Measurements from ENCODE around the gene COMMD7.

GRCh38 chr20:32687180-32687532 lies 56.1 kb downstream of the COMMD7 start:
- TF ChIP-seq MAFK (IDR thresholded peaks at IDR 0.05; ENCODE audit: low read depth, low read length), result no peak
- TF ChIP-seq POLR2A (IDR thresholded peaks at IDR 0.05; ENCODE audit: low read depth, low read length), result no peak
- no peak for TF ChIP-seq ELK1 (IDR thresholded peaks at IDR 0.05; ENCODE audit: borderline replicate concordance, low read depth, low read length)
- no peak for TF ChIP-seq CTCF (conservative IDR thresholded peaks at IDR 0.05; ENCODE audit: low read depth, low read length)
- TF ChIP-seq USF2 (IDR thresholded peaks at IDR 0.05; ENCODE audit: low read depth, low read length), result no peak
- no peak for TF ChIP-seq BHLHE40 (IDR thresholded peaks at IDR 0.05; ENCODE audit: low read depth, low read length)
- no peak for TF ChIP-seq RAD21 (IDR thresholded peaks at IDR 0.05; ENCODE audit: low read length)
- TF ChIP-seq MXI1 (IDR thresholded peaks at IDR 0.05; ENCODE audit: borderline replicate concordance, low read depth, low read length), result no peak
- no peak for TF ChIP-seq SMC3 (IDR thresholded peaks at IDR 0.05; ENCODE audit: low read depth, low read length)
- no peak for TF ChIP-seq RFX5 (IDR thresholded peaks at IDR 0.05; ENCODE audit: low read depth, low read length)
- no peak for TF ChIP-seq MAZ (IDR thresholded peaks at IDR 0.05; ENCODE audit: borderline replicate concordance, low read depth, low read length)
- TF ChIP-seq FOS (IDR thresholded peaks at IDR 0.05; ENCODE audit: low read depth, low read length), result no peak
- no peak for TF ChIP-seq CEBPB (IDR thresholded peaks at IDR 0.05; ENCODE audit: low read depth, low read length)

Data from IMR-90 (cell line).